DMS114 treated with DMSO at 0.1 percent for 48 hours (cell line): ENCODE measurements around the gene KIF15.

Experiments used
- DNase-seq: peaks from one replicate; lab custom pipeline; 2025; ENCODE audit not compliant: unreplicated experiment; lab: John Stamatoyannopoulos, UW

The KIF15 gene, protein sequence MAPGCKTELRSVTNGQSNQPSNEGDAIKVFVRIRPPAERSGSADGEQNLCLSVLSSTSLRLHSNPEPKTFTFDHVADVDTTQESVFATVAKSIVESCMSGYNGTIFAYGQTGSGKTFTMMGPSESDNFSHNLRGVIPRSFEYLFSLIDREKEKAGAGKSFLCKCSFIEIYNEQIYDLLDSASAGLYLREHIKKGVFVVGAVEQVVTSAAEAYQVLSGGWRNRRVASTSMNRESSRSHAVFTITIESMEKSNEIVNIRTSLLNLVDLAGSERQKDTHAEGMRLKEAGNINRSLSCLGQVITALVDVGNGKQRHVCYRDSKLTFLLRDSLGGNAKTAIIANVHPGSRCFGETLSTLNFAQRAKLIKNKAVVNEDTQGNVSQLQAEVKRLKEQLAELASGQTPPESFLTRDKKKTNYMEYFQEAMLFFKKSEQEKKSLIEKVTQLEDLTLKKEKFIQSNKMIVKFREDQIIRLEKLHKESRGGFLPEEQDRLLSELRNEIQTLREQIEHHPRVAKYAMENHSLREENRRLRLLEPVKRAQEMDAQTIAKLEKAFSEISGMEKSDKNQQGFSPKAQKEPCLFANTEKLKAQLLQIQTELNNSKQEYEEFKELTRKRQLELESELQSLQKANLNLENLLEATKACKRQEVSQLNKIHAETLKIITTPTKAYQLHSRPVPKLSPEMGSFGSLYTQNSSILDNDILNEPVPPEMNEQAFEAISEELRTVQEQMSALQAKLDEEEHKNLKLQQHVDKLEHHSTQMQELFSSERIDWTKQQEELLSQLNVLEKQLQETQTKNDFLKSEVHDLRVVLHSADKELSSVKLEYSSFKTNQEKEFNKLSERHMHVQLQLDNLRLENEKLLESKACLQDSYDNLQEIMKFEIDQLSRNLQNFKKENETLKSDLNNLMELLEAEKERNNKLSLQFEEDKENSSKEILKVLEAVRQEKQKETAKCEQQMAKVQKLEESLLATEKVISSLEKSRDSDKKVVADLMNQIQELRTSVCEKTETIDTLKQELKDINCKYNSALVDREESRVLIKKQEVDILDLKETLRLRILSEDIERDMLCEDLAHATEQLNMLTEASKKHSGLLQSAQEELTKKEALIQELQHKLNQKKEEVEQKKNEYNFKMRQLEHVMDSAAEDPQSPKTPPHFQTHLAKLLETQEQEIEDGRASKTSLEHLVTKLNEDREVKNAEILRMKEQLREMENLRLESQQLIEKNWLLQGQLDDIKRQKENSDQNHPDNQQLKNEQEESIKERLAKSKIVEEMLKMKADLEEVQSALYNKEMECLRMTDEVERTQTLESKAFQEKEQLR (N-terminal part only)

GRCh38 chr3:44761424-44762169, at the start of gene KIF15, which contains the start of gene KIAA1143:
Gene KIF15 (plus strand): TSS chr3:44761794. CDS start chr3:44761866, 72 bp downstream.
Gene KIAA1143 (minus strand): TSS chr3:44761619. CDS start chr3:44761602, 17 bp downstream.
- DNase-seq, result peak; percentile 84

DNA sequence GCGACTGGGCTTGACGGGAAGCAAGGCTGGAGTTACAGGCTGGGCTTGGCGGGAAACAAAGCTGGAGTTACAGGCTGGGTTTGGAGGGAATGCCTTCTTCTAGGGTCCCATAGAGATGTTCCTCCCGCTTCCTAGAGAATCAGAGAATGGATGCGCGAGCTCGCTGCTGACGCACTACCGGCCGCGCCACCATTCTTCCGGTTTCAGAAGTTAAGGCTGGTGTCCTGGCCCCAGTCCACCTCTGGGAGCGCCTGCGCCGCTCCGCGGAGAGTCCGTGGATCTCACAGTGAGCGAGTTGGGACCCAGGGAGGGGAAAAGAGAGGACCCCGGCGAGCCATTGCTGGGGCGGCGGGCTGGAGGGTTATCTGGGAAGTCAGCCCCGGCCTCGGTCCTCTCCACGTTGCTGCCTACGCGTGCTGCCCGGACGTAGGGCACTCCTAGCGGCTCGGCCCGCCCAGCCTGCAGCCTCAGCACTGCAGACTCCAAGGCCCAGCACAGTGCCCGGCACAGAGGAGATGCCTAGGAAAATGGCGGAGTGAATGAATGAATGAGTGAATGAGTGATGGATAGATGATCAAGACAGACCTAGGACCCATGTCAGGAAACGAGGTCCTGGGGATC, 49.0 kb upstream of the KIF15 start, which contains the start of gene ZNF502:
TSS of gene ZNF502 (plus strand) at position 206 of the 621 bp plus-strand sequence. CDS start 7,602 bp downstream, outside the sequence.
- no peak for DNase-seq

DNA sequence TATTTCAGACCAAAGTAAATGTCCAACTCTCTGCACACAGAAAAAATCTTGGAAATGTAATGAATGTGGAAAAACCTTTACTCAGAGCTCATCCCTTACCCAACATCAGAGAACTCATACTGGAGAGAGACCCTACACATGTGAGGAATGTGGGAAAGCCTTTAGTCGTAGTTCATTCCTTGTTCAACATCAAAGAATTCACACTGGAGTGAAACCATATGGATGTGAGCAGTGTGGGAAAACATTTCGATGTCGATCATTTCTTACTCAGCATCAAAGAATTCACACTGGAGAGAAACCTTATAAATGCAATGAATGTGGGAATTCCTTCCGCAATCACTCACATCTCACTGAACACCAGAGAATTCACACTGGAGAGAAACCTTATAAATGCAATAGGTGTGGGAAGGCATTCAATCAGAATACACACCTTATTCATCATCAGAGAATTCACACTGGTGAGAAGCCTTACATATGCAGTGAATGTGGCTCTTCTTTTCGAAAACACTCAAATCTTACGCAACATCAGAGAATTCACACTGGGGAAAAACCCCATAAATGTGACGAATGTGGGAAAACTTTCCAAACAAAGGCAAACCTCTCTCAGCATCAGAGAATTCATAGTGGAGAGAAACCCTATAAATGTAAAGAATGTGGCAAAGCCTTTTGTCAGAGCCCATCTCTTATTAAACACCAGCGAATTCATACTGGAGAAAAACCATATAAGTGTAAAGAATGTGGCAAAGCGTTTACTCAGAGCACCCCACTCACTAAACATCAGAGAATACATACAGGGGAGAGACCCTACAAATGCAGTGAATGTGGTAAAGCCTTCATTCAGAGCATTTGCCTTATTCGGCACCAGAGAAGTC, 40.1 kb upstream of the KIF15 start:
- DNase-seq, result no peak

GRCh38 chr3:44722103-44722401, 39.5 kb upstream of the KIF15 start:
- DNase-seq, result no peak

- peak; percentile 8 for DNase-seq
These were observed 32.1 kb upstream of the KIF15 start, which contains the start of gene ZNF501 for GRCh38 chr3:44729384-44729910. Gene ZNF501 (plus strand): TSS chr3:44729635. CDS start chr3:44734422, 4,787 bp downstream.

DNA sequence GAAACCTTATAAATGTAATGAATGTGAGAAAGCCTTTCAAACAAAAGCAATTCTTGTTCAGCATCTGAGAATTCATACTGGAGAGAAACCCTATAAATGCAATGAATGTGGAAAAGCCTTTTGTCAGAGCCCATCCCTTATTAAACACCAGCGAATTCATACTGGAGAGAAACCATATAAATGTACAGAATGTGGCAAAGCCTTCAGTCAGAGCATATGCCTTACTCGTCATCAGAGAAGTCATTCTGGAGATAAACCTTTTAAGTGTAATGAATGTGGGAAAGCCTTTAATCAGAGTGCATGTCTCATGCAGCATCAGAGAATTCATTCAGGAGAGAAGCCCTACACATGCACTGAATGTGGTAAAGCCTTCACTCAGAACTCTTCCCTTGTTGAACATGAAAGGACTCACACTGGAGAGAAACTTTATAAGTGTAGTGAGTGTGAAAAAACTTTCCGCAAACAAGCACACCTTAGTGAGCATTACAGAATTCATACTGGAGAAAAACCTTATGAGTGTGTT, 26.9 kb upstream of the KIF15 start:
- DNase-seq, result no peak

DNA sequence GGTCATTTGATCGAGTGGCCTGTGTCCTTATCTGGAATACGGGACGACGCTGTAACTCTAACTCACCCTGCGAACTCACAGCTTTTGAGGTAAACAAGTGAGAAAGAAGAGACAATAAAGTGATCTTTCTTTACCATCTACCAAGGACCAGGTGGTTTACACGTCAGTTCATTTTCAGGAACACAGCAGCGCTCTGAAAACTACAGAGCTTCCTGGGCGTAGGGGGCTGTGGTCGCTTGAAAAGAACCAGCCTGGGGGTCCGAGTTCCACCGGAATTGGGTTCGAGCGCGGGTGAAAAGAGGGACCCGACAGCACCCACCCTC, 532 bp upstream of the KIF15 start:
- DNase-seq, result no peak

GRCh38 chr3:44762170-44762677, 630 bp downstream of the KIF15 start:
- DNase-seq, result no peak

DNA sequence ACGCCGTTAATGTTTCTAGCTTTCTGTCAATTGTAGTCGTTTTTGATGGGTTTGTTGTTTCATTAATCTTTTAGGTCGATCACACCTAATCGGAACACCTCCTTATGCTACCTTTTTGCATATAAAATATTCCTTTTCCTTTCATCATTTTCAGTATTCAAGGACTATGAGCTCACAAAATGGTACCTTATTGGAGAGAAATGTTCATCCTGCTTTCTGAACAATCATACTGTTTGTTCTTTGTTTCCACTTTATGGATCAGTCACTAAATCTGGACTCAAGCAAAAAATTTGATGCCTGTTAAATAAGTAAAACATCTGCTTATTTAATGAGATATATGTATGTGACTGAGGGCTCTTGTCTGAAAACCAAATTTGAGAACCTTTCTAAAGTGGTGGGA, 1.1 kb downstream of the KIF15 start:
- DNase-seq, result no peak

GRCh38 chr3:44764248-44764647, 2.7 kb downstream of the KIF15 start:
- no peak for DNase-seq

- DNase-seq, result no peak
These were observed 10.0 kb downstream of the KIF15 start for GRCh38 chr3:44771424-44772098.

DNA sequence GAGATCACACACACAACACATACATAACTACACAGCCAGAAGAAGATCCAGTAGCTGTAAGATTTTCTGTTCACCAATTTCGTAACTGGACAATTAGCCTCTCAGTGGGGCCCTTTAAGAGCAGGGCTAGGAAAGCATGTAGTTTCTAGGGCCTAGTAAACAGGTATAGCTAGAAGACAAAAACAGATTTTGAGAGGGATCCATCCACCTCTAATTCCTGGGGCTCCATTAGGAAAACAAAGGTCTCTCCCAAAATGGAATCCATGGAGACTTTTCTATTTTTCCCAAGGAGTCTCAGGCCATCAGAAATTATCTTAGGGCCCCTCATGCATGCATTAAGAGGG, 10.5 kb downstream of the KIF15 start:
- DNase-seq, result no peak

DNA sequence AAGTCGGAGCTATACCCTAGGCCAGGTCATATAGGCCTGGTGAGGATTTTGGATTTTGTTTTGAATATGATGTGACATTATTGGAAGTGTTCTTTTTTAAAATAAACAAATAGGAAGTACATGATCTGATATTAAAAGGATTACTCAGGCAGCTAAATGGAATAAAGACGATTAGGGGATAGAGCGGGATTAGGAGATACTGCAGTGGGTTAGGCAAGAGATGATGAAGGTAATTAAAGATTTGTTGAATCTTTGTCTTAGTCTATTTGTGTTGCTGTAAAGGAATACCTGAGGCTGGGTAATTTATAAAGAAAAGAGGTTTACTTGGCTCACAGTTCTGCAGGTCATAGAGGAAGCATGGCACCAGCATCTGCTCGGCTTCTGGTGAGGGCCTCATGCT, 21.3 kb downstream of the KIF15 start:
- no peak for DNase-seq

- DNase-seq, result no peak
These were observed 33.6 kb downstream of the KIF15 start for GRCh38 chr3:44795197-44795596.

DNA sequence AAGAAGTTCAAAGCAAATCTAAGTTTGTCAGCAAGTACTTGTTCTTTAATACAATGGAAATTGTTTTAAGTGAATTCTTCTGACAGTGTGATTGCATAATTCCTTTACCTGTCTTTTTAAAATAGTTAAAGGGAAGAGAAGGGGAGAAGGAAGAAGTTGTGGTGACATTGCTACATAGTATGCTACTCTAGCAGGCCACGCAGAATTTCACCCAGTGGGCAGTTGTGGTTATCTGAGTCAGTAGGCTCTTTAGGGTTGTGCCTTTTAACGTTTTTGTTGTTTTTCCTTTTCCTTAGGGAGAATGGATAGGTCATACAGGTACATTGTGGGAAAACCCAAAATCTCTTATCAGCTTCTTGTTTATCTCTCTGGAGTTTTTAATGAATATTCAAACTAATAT, 40.4 kb downstream of the KIF15 start:
- DNase-seq, result no peak

DNA sequence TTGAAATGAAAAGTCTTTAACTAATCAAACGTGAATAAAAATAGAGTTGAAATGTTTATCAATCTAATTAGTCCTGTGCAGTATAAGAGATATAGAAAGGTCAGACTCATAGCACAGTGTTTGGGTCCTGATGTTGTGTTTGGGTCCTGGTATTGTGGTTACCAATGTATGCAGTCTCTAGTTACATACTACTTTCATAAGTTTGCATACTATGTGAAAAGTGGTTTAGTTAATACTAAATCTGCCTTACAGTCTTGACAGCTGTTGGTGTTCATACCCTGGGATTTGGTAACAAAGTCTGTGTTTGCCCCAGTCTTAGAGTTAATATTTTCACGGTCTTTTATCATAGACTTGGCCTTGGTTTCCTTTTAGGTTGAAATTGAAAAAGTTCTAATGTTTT, 41.7 kb downstream of the KIF15 start:
- no peak for DNase-seq

- no peak for DNase-seq
These were observed 44.4 kb downstream of the KIF15 start for GRCh38 chr3:44805960-44806359.

DNA sequence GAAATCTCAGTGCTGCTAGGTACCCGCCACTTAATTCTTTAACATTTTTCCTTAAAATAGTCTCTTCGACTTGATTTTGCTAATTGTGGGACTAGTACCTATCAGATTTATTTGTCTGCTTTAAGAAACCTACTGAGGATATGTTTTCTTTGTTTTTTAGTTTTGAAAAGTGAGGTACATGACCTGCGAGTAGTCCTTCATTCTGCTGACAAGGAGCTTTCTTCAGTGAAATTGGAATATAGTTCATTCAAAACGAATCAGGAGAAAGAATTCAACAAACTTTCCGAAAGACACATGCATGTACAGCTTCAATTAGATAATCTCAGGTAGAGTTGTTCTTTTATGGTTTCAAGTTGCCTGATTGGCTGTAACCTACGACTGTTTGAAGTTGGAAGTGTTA, 53.2 kb downstream of the KIF15 start:
- DNase-seq, result no peak
